C4-2B (cell line): ENCODE measurements around the gene ATP8B2.
A peak's percentile ranks its signal among the peaks of the same experiment; 100 is the strongest.

Experiments
- H3K27ac ChIP-seq: fragments of 450-650 bp; 2 replicates; pipeline ENCODE4 v1.5.1; 2017
- CTCF ChIP-seq: fragments of 450-650 bp; conservative IDR thresholded peaks from 2 replicates; pipeline ENCODE4 v1.5.1; 2017; ENCODE audit warnings: mild to moderate bottlenecking
- ZFX ChIP-seq: fragments of 450-650 bp; IDR thresholded peaks from 2 replicates; pipeline ENCODE4 v1.6.1; 2017

ATP8B2 gene

GRCh38 chr1:154327466-154328317 lies 2.4 kb downstream of the ATP8B2 start:
- H3K27ac ChIP-seq = peak overlapping the region; percentile 70
- TF ChIP-seq CTCF = no peak
- no peak for TF ChIP-seq ZFX

GRCh38 chr1:154328318-154329151 lies 3.2 kb downstream of the ATP8B2 start:
- H3K27ac ChIP-seq = peak overlapping the region; percentile 70
- no peak for TF ChIP-seq CTCF
- no peak for TF ChIP-seq ZFX

GRCh38 chr1:154329152-154329521 lies 3.8 kb downstream of the ATP8B2 start:
- H3K27ac ChIP-seq = peak overlapping the region; percentile 70
- TF ChIP-seq CTCF = peak; percentile 25
- TF ChIP-seq ZFX = no peak

GRCh38 chr1:154329551-154330131 lies 4.3 kb downstream of the ATP8B2 start:
- no peak for TF ChIP-seq CTCF
- TF ChIP-seq ZFX = no peak
- peak overlapping the region; percentile 70 for H3K27ac ChIP-seq

- TF ChIP-seq CTCF (no peak), ZFX (no peak)
- no peak overlapping the region for H3K27ac ChIP-seq
These were observed 5.3 kb downstream of the ATP8B2 start for GRCh38 chr1:154330669-154331068.

- TF ChIP-seq CTCF (no peak), ZFX (no peak)
- H3K27ac ChIP-seq = peak overlapping the region; percentile 71
These were observed 9.0 kb downstream of the ATP8B2 start for GRCh38 chr1:154334079-154335024.
